K562 (cell line): ENCODE results near the gene PDLIM4. TPM values are rescaled to one million over a fixed set of nuclear protein-coding genes. Genes with fewer than 3 reads are reported as not detected.

Experiments used
- ATAC-seq: fragments of 200-7000 bp; cut with Tn5 transposase; 3 replicates; pipeline ENCODE4 v1.9.1; 2020; ENCODE audit warnings: moderate library complexity
- BruUV-seq: library from RNA; stranded (reverse); fragments of 400-500 nt; replicated peaks from 2 replicates; lab custom pipeline; 2021; lab: Mats Ljungman, UMichigan
- CTCF ChIA-PET: fragments of 300-600 bp; formaldehyde crosslinking; extraction: SDS; loops from one replicate; lab custom pipeline; 2021; ENCODE audit warnings: low intra/inter-chr PET ratio; lab: Yijun Ruan, JAX
- POLR2A ChIA-PET: fragments of 300-600, 350-650 bp; sonication (Branson Sonifier 250); formaldehyde crosslinking; extraction: SDS; loops from one replicate; lab custom pipeline; 2021; ENCODE audit warnings: antibody characterized with exemption, inconsistent platforms; lab: Yijun Ruan, JAX
- DNase-seq, 4 experiments: peaks; one replicate each; pipeline versions ENCODE4 v3.0.0 to v3.0.0-alpha.2; 2011 to 2018; ENCODE audit warnings: low spot score in 3 of 4, mixed read lengths in 3 of 4; ENCODE audit errors: extremely low read depth in 1 of 4
- FAIRE-seq: peaks from 2 replicates; lab custom pipeline; 2011; peaks lifted over from hg19 to GRCh38; lab: Jason Lieb, UNC
- H2AFZ ChIP-seq: 2 replicates; pipeline ENCODE4 v1.6.0; 2011; ENCODE audit warnings: low read depth, low read length, control low read depth, inconsistent platforms
- H3K27ac ChIP-seq: fragments of 200-600 bp; 3 replicates; pipeline ENCODE4 v1.8.0; 2011; ENCODE audit warnings: low read depth, mild to moderate bottlenecking, control low read depth, inconsistent platforms, low read length, moderate library complexity, mixed read lengths; ENCODE audit errors: extremely low read depth
- H3K27me3 ChIP-seq, 2 experiments: fragments of 300-600 bp in 1 of 2; 2 replicates in 1 of 2; 3 replicates in 1 of 2; pipeline versions ENCODE4 v1.6.0 to v1.8.0; 2011; ENCODE audit warnings: inconsistent platforms in 2 of 2, low read length in 2 of 2, mild to moderate bottlenecking in 1 of 2, mixed read lengths in 1 of 2, moderate library complexity in 1 of 2; ENCODE audit not compliant: control insufficient read depth in 2 of 2, insufficient read depth in 2 of 2
- H3K36me3 ChIP-seq: fragments of 300-600 bp; 3 replicates; pipeline ENCODE4 v1.8.0; 2011; ENCODE audit warnings: mild to moderate bottlenecking, low read length, inconsistent platforms; ENCODE audit not compliant: control insufficient read depth, insufficient read depth
- H3K4me1 ChIP-seq, 2 experiments: fragments of 200-600 bp in 1 of 2; replicated peaks in 1 of 2; 2 replicates in 1 of 2; 3 replicates in 1 of 2; pipeline versions ENCODE4 v1.5.1 to v1.8.0; 2011; ENCODE audit warnings: inconsistent platforms in 2 of 2, low read length in 2 of 2, mild to moderate bottlenecking in 1 of 2, mixed read lengths in 1 of 2, moderate library complexity in 1 of 2; ENCODE audit not compliant: control insufficient read depth in 2 of 2, insufficient read depth in 2 of 2
- H3K4me2 ChIP-seq: 2 replicates; pipeline ENCODE4 v1.6.1; 2011; ENCODE audit warnings: low read length, control low read depth, inconsistent platforms, mixed read lengths; ENCODE audit not compliant: insufficient read depth
- H3K4me3 ChIP-seq: fragments of 200-600 bp; sonication (generic), shearing (Covaris generic); 2 replicates; pipeline ENCODE4 v1.5.1; 2016; ENCODE audit warnings: control low read depth, inconsistent platforms
- H3K79me2 ChIP-seq: fragments of 200-600 bp; 3 replicates; pipeline ENCODE4 v1.8.0; 2011; ENCODE audit warnings: low read length, inconsistent platforms; ENCODE audit not compliant: control insufficient read depth, insufficient read depth
- H3K9ac ChIP-seq, 2 experiments: 2 replicates each; pipeline versions ENCODE4 v1.6.0 to v1.6.1; 2011; ENCODE audit warnings: low read depth in 2 of 2, low read length in 2 of 2, control low read depth in 1 of 2, inconsistent platforms in 1 of 2, mild to moderate bottlenecking in 1 of 2, mixed read lengths in 1 of 2; ENCODE audit not compliant: insufficient read depth in 1 of 2
- H3K9me1 ChIP-seq: one replicate; pipeline ENCODE4 v1.6.0; 2011; ENCODE audit warnings: inconsistent platforms, mild to moderate bottlenecking, low read length, moderate library complexity; ENCODE audit not compliant: control insufficient read depth, insufficient read depth
- H3K9me3 ChIP-seq: replicated peaks from 2 replicates; pipeline ENCODE4 v1.5.1; 2011; ENCODE audit warnings: low read depth, low read length, inconsistent platforms; ENCODE audit not compliant: control insufficient read depth, insufficient read depth
- H4K20me1 ChIP-seq: replicated peaks from 2 replicates; pipeline ENCODE4 v1.6.1; 2011; ENCODE audit warnings: low read length, inconsistent platforms, mixed read lengths; ENCODE audit not compliant: control insufficient read depth, insufficient read depth
- DDX20 ChIP-seq: fragments of 450-650 bp; IDR thresholded peaks from 2 replicates; pipeline ENCODE4 v1.6.1; 2016; ENCODE audit warnings: missing genetic modification characterization, low read depth, mild to moderate bottlenecking, missing compliant biosample characterization, moderate library complexity
- MAFK ChIP-seq: IDR thresholded peaks from 2 replicates; pipeline ENCODE4 v1.6.1; 2011; ENCODE audit warnings: low read length, improper control_type of control experiment
- MEF2D ChIP-seq: conservative IDR thresholded peaks from 2 replicates; pipeline ENCODE4 v1.6.1; 2016; ENCODE audit warnings: low read depth, missing genetic modification characterization, missing compliant biosample characterization
- REST ChIP-seq, 2 experiments: fragments of 450-650 bp; formaldehyde crosslinking in 1 of 2; IDR thresholded peaks; 2 replicates each; pipeline versions ENCODE4 v1.4.0 to v1.6.1; 2014 to 2020; ENCODE audit warnings: mild to moderate bottlenecking in 2 of 2, borderline replicate concordance in 1 of 2, low read depth in 1 of 2
- ZMIZ1 ChIP-seq, 2 experiments: fragments of 150-350 bp in 1 of 2; IDR thresholded peaks; 2 replicates each; pipeline ENCODE4 v1.6.1; 2012 to 2016; ENCODE audit warnings: low read depth in 2 of 2, low read length in 2 of 2, mild to moderate bottlenecking in 1 of 2, moderate library complexity in 1 of 2
- WGBS: fragments of 100-300 bp; shearing (Covaris generic); methylation state at CpG from one replicate; pipeline ENCODE4 v1.1.6; 2016; ENCODE audit warnings: low coverage, mixed read lengths; ENCODE audit not compliant: insufficient coverage; ENCODE audit errors: missing lambda C conversion rate; 5-methylcytosine and 5-hydroxymethylcytosine counted together
- in situ Hi-C: fragments of 300-500 bp; cut with MboI; formaldehyde crosslinking; loops from 4 replicates; pipeline ENCODE4 v1.15.0; 2018; ENCODE audit warnings: inconsistent platforms, mixed read lengths
- intact Hi-C: fragments of 100-400 bp; cut with micrococcal nuclease; formaldehyde crosslinking; loops from 2 replicates; pipeline ENCODE4 v1.14.2; 2022
- polyA plus RNA-seq, 8 experiments: library from polyadenylated mRNA; depleted of rRNA in 4 of 8; stranded (reverse) in 5 of 8; unstranded in 3 of 8; fragments of >200 nt; fragmentation: Nextera tagmentation in 2 of 8; fragmentation: Illumina TruSeq in 1 of 8; extraction: Ambion mirVana in 2 of 8; extraction: Trizol in 1 of 8; gene quantifications; 2 replicates each; pipeline versions ENCODE4 v1.2.1 to v1.2.3, GENCODE V29; 2011 to 2014; ENCODE audit warnings: inconsistent platforms in 1 of 8, missing spikeins in 1 of 8
- total RNA-seq, 7 experiments: library from RNA; depleted of rRNA in 6 of 7; stranded (reverse); fragments of >200 nt in 6 of 7; fragmentation: Illumina TruSeq in 2 of 7; extraction: Trizol in 2 of 7; gene quantifications; 2 replicates each; pipeline versions ENCODE4 v1.2.1 to v1.2.3, GENCODE V29; 2011 to 2021; ENCODE audit warnings: low replicate concordance in 1 of 7

PDLIM4 gene
- total and polyA plus RNA-seq, 9 of the 15 experiments (the other 6 are each of a cell fraction or from before 2014, with no cell fraction given): 0.28 to 32.8 (median 13.1) TPM

DNA sequence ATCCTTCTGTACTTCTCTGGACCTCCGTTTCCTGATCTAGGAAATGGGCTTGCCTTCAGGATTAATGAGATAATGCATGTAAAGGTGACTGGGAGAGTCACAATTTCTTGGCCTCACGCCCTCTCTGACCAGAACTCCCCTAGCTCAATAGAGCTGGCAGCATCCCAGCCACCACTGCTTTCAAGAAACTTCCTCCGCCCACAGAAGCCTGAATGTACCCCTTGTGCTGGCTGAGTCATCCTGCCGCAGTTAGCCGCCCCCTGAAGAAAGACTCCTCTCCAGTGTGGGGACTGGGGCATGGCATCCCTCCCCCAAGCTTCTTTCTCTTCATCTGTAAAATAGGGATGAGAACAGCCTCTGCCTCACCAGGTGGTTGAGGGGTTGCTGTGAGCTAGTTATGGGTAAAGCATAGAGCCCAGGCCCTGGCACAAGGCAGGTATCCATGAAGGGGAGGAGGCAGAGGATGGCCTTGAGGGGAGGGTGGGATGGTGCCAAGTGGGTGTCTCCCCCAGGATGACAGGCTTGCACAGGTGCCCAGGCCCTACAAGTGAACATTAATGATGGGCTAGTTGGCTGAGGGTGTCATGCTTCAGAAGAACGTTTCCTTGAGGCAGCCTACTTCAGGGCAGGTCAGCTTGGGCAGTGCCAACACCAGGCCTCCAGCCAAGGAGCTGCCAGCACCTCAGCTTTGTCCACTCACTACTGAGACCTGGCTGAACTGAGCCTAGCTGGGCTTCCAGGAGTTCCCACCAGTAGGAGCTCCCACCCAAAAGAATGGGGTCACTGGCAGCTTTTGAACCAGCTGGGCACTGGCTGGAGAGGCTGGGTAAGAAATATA, 3.4 kb downstream of the PDLIM4 start:
- Histone ChIP-seq H4K20me1 (0 out of 2 replicates have a peak, but pooled peaks cover 4% of the 10 kb centered on the region), H3K9ac (peak overlapping the region in 1 of 2 experiments; percentile 84; a peak in 2 of 4 replicates), H3K4me1 (peaks cover 45 to 63% of the 10 kb centered on the region in 2 experiments), H2AFZ (no peak overlapping the region), H3K4me2 (peak overlapping the region; percentile 74), H3K79me2 (peaks cover 36% of the 10 kb centered on the region), H3K27ac (peak overlapping the region; percentile 74; the same call in 2 of the 3 replicates), H3K9me3 (no peaks in the 10 kb centered on the region; the same call in 1 of the 2 replicates), H3K4me3 (no peak overlapping the region), H3K27me3 (no peaks in the 10 kb centered on the region), H3K9me1 (no peaks in the 10 kb centered on the region), H3K36me3 (peaks cover 19% of the 10 kb centered on the region; the same call in 2 of the 3 replicates)
- DNase-seq (peak; percentile 54 to 86 (median 60)), FAIRE-seq (peak; percentile 91), ATAC-seq (no peak)
- BruUV-seq: no TSS peak
- 18% methylated on average over 6 of the region's 6 CpGs for WGBS
- in situ Hi-C loops (no loop called here), intact Hi-C loops (loop anchor here (1.0 kb wide), 1 partner anchor 23 kb away; no protein-coding TSS in a partner anchor)
- POLR2A ChIA-PET: interaction anchor here (0.6 to 1.7 kb wide), 5 partner anchors 12 to 245 kb away, joined by 3 to 5 read pairs (median 3); no protein-coding TSS in a partner anchor
- CTCF ChIA-PET: no interaction called here
- TF ChIP-seq DDX20 (tag) (no peak), REST (IDR thresholded peaks at IDR 0.05; ENCODE audit: borderline replicate concordance) (no peak), REST (CRISPR knock-in tag; IDR thresholded peaks at IDR 0.05; ENCODE audit: low read depth) (no peak), ZMIZ1 (IDR thresholded peaks at IDR 0.05; ENCODE audit: low read depth in 2 of 2, low read length in 2 of 2) (no peak), MEF2D (tag) (no peak), MAFK (peak; percentile 22; the same call in 1 of the 2 replicates)
